K562 (cell line): ENCODE data around the gene DNAJC1. TPM values are rescaled to one million over a fixed set of nuclear protein-coding genes. Genes with fewer than 3 reads are reported as not detected.
A peak's percentile ranks its signal among the peaks of the same experiment; 100 is the strongest.

Source experiments
- ATF7 ChIP-seq: fragments of 450-650 bp; IDR thresholded peaks from 2 replicates; pipeline ENCODE4 v1.7.1; 2014; ENCODE audit warnings: mild to moderate bottlenecking, moderate library complexity
- PCBP2 ChIP-seq: fragments of 200-400 bp; formaldehyde crosslinking; IDR thresholded peaks from 2 replicates; pipeline ENCODE4 v1.6.1; 2018; ENCODE audit warnings: low read length, low read depth, mild to moderate bottlenecking, moderate library complexity; ENCODE audit not compliant: poor library complexity, severe bottlenecking
- PRPF4 ChIP-seq: fragments of 200-400 bp; formaldehyde crosslinking; IDR thresholded peaks from one replicate; pipeline ENCODE4 v1.6.1; 2017; ENCODE audit warnings: low read length, low read depth, mild to moderate bottlenecking; ENCODE audit not compliant: insufficient read depth, poor library complexity, severe bottlenecking
- RFX5 ChIP-seq: IDR thresholded peaks from 2 replicates; pipeline ENCODE4 v1.6.1; 2011; ENCODE audit warnings: low read depth, mild to moderate bottlenecking, improper control_type of control experiment, low read length
- SIN3B ChIP-seq: fragments of 450-650 bp; IDR thresholded peaks from 2 replicates; pipeline ENCODE4 v1.6.1; 2017; ENCODE audit warnings: low read depth, mild to moderate bottlenecking, moderate library complexity
- STAG1 ChIP-seq: sonication (generic); formaldehyde crosslinking; IDR thresholded peaks from 2 replicates; pipeline ENCODE4 v1.5.0; 2020; ENCODE audit warnings: missing genetic modification reagents, borderline replicate concordance
- ZBTB17 ChIP-seq: fragments of 450-650 bp; formaldehyde crosslinking; IDR thresholded peaks from 2 replicates; pipeline ENCODE4 v1.4.0; 2020; ENCODE audit warnings: mild to moderate bottlenecking
- ZNF778 ChIP-seq: fragments of 450-650 bp; formaldehyde crosslinking; IDR thresholded peaks from 2 replicates; pipeline ENCODE4 v1.4.0; 2020; ENCODE audit warnings: mild to moderate bottlenecking, moderate library complexity
- polyA plus RNA-seq, 8 experiments: library from polyadenylated mRNA; depleted of rRNA in 4 of 8; stranded (reverse) in 5 of 8; unstranded in 3 of 8; fragments of >200 nt; fragmentation: Nextera tagmentation in 2 of 8; fragmentation: Illumina TruSeq in 1 of 8; extraction: Ambion mirVana in 2 of 8; extraction: Trizol in 1 of 8; gene quantifications; 2 replicates each; pipeline versions ENCODE4 v1.2.1 to v1.2.3, GENCODE V29; 2011 to 2014; ENCODE audit warnings: inconsistent platforms in 1 of 8, missing spikeins in 1 of 8
- total RNA-seq, 7 experiments: library from RNA; depleted of rRNA in 6 of 7; stranded (reverse); fragments of >200 nt in 6 of 7; fragmentation: Illumina TruSeq in 2 of 7; extraction: Trizol in 2 of 7; gene quantifications; 2 replicates each; pipeline versions ENCODE4 v1.2.1 to v1.2.3, GENCODE V29; 2011 to 2021; ENCODE audit warnings: low replicate concordance in 1 of 7
- TF ChIP-seq, protein P1 (sequence below), 2 experiments: fragments of 450-650 bp in 1 of 2; sonication (generic) in 1 of 2; formaldehyde crosslinking in 1 of 2; IDR thresholded peaks; 2 replicates each; pipeline versions ENCODE4 v1.7.1 to v1.9.0; 2016 to 2022; ENCODE audit warnings: inconsistent platforms in 1 of 2, mild to moderate bottlenecking in 1 of 2, missing genetic modification reagents in 1 of 2
- TF ChIP-seq, protein P2 (sequence below): fragments of 250-450 bp; sonication (Bioruptor Pico); IDR thresholded peaks from 2 replicates; pipeline ENCODE4 v1.5.0; 2021; ENCODE audit warnings: mild to moderate bottlenecking, moderate library complexity
- TF ChIP-seq, protein P3 (sequence below), 2 experiments: fragments of 250-450 bp in 1 of 2; fragments of 450-650 bp in 1 of 2; sonication (Bioruptor Pico) in 1 of 2; IDR thresholded peaks; 2 replicates each; pipeline versions ENCODE4 v1.6.1 to v1.8.0; 2016 to 2021; ENCODE audit warnings: mild to moderate bottlenecking in 2 of 2, moderate library complexity in 2 of 2, missing compliant biosample characterization in 1 of 2, missing genetic modification characterization in 1 of 2
- TF ChIP-seq, protein P4 (sequence below): fragments of 250-450 bp; sonication (Bioruptor Pico); IDR thresholded peaks from 2 replicates; pipeline ENCODE4 v1.8.0; 2022; ENCODE audit warnings: inconsistent platforms, mild to moderate bottlenecking, moderate library complexity, borderline replicate concordance

DNAJC1 gene
- total and polyA plus RNA-seq, 9 of the 15 experiments (the other 6 are each of a cell fraction or from before 2014, with no cell fraction given), result 5.4 to 77.6 (median 40.3) TPM

DNA sequence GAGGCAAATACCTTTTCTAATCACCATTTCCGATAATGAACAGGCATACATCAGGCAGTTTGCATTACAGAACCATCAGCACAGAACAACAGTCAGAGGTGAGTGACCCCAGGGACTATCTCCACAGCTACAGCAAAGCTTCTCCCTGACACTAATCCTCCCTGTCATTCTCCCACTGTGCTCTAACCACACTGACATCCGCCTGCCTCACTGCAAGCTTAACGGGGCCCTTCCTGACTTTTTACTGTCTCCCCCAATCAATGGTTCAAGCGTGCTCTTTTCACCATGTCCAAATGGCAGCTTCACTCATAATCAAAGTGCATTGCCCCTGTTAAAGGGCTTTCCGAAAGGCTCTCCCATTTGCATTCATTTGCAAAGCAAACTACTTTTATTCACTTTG, 196.3 kb downstream of the DNAJC1 start (continued):
- TF ChIP-seq, protein P1, sequence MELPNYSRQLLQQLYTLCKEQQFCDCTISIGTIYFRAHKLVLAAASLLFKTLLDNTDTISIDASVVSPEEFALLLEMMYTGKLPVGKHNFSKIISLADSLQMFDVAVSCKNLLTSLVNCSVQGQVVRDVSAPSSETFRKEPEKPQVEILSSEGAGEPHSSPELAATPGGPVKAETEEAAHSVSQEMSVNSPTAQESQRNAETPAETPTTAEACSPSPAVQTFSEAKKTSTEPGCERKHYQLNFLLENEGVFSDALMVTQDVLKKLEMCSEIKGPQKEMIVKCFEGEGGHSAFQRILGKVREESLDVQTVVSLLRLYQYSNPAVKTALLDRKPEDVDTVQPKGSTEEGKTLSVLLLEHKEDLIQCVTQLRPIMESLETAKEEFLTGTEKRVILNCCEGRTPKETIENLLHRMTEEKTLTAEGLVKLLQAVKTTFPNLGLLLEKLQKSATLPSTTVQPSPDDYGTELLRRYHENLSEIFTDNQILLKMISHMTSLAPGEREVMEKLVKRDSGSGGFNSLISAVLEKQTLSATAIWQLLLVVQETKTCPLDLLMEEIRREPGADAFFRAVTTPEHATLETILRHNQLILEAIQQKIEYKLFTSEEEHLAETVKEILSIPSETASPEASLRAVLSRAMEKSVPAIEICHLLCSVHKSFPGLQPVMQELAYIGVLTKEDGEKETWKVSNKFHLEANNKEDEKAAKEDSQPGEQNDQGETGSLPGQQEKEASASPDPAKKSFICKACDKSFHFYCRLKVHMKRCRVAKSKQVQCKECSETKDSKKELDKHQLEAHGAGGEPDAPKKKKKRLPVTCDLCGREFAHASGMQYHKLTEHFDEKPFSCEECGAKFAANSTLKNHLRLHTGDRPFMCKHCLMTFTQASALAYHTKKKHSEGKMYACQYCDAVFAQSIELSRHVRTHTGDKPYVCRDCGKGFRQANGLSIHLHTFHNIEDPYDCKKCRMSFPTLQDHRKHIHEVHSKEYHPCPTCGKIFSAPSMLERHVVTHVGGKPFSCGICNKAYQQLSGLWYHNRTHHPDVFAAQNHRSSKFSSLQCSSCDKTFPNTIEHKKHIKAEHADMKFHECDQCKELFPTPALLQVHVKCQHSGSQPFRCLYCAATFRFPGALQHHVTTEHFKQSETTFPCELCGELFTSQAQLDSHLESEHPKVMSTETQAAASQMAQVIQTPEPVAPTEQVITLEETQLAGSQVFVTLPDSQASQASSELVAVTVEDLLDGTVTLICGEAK (IDR thresholded peaks at IDR 0.05), result no peak
- TF ChIP-seq, protein P1 (CRISPR knock-in tag; IDR thresholded peaks at IDR 0.05), result no peak
- TF ChIP-seq ZNF778 (CRISPR knock-in tag) (no peak), PRPF4 (no peak), RFX5 (no peak), STAG1 (CRISPR knock-in tag) (no peak), SIN3B (no peak), ATF7 (peak; percentile 46; the same call in 1 of the 2 replicates), PCBP2 (no peak), ZBTB17 (CRISPR knock-in tag) (0 out of 2 replicates have a peak, but pooled peaks have one; percentile 46)
- TF ChIP-seq, protein P2, sequence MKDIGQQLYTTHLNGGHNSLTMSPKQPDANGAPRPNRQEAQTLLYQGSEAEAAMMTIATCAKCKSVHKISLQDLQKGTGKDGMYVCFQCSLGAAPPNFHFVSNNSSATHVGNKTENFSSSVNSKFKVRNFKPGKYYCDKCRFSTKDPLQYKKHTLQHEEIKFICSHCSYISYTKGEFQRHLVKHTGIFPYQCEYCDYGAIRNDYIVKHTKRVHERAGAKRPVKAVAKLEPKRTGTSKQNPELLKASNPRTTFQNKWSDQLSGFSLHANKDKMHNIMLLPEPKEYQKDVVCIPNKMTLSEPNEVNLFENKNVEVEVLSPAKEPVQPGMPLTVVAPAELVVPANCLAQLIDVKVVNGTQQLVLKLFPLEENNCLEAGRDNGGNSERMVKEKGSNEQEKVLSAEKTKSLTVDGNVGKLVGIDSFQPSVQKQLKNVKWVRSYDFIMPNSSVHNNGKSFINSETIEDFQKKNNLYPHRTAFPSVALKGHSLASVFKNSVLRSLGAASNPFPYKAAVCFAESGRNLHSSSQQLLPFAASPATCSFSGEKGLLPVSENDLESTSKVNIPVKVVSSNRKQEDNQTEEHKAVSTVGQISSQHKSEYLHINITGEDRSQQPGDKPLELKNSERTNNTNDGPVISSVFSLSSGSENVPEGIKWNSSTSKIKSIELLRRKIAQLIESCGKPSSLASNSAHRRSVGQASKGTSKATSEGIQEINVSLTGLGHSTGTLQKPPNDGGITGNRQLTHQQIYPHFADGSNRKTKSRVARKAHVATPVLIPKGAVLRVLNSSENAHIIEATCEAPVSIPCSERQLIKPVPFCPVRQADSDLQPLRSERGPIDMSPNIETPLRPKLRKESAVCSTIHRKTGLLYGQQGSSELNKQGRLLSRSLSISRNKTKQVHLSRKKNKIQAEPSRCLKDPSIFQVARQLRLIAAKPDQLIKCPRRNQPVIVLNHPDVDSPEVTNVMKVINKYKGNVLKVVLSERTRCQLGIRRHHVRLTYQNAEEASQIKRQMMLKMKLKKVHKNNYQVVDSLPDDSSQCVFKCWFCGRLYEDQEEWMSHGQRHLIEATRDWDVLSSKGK (CRISPR knock-in tag), result no peak
- TF ChIP-seq, protein P3, sequence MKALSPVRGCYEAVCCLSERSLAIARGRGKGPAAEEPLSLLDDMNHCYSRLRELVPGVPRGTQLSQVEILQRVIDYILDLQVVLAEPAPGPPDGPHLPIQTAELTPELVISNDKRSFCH (CRISPR knock-in tag; IDR thresholded peaks at IDR 0.05), result no peak
- TF ChIP-seq, protein P3 (tag; IDR thresholded peaks at IDR 0.05), result 0 out of 2 replicates have a peak, but pooled peaks have one; percentile 54
- TF ChIP-seq, protein P4, sequence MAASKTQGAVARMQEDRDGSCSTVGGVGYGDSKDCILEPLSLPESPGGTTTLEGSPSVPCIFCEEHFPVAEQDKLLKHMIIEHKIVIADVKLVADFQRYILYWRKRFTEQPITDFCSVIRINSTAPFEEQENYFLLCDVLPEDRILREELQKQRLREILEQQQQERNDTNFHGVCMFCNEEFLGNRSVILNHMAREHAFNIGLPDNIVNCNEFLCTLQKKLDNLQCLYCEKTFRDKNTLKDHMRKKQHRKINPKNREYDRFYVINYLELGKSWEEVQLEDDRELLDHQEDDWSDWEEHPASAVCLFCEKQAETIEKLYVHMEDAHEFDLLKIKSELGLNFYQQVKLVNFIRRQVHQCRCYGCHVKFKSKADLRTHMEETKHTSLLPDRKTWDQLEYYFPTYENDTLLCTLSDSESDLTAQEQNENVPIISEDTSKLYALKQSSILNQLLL (CRISPR knock-in tag), result no peak
